Fibroblast of lung (primary cell): ENCODE results near the gene CFAP92. TPM values are rescaled to one million over a fixed set of nuclear protein-coding genes. Genes with fewer than 3 reads are reported as not detected.

Experiments used
- DNase-seq, 2 donors: peaks; one replicate each; pipeline versions ENCODE4 v3.0.0 to v3.0.0-alpha.2; 2010; ENCODE audit warnings: low read depth in 2 of 2
- H2AFZ ChIP-seq: 2 replicates; pipeline ENCODE4 v1.5.1; 2012; ENCODE audit warnings: low read length, control low read depth, inconsistent platforms
- H3K27ac ChIP-seq: 2 replicates; pipeline ENCODE4 v1.5.1; 2011; ENCODE audit warnings: low read length, control low read depth; ENCODE audit not compliant: insufficient read depth
- H3K27me3 ChIP-seq: 2 replicates; pipeline ENCODE4 v1.5.1; 2011; ENCODE audit warnings: mild to moderate bottlenecking, low read length; ENCODE audit not compliant: control insufficient read depth, insufficient read depth
- H3K36me3 ChIP-seq: 2 replicates; pipeline ENCODE4 v1.5.1; 2011; ENCODE audit warnings: low read length; ENCODE audit not compliant: control insufficient read depth, insufficient read depth
- H3K4me1 ChIP-seq: 2 replicates; pipeline ENCODE4 v1.5.1; 2011; ENCODE audit warnings: low read length; ENCODE audit not compliant: control insufficient read depth, insufficient read depth; ENCODE audit errors: extremely low read depth
- H3K4me2 ChIP-seq: 2 replicates; pipeline ENCODE4 v1.5.1; 2011; ENCODE audit warnings: low read length, control low read depth; ENCODE audit not compliant: insufficient read depth; ENCODE audit errors: extremely low read depth
- H3K4me3 ChIP-seq, 4 experiments: fragments of 200-600 bp in 1 of 4; sonication (generic) in 1 of 4; replicated peaks in 1 of 4; 2 replicates each; pipeline ENCODE4 v1.5.1; 2011 to 2016; ENCODE audit warnings: low read length in 4 of 4, low read depth in 3 of 4, mild to moderate bottlenecking in 3 of 4, control low read depth in 2 of 4, inconsistent platforms in 1 of 4, mixed read lengths in 1 of 4; ENCODE audit not compliant: insufficient read depth in 1 of 4; ENCODE audit errors: control extremely low read depth in 1 of 4
- H3K79me2 ChIP-seq: 2 replicates; pipeline ENCODE4 v1.5.1; 2012; ENCODE audit warnings: mild to moderate bottlenecking, low read length, inconsistent platforms; ENCODE audit not compliant: control insufficient read depth, insufficient read depth
- H3K9ac ChIP-seq: 2 replicates; pipeline ENCODE4 v1.5.1; 2011; ENCODE audit warnings: mild to moderate bottlenecking, low read length, control low read depth; ENCODE audit not compliant: insufficient read depth
- H3K9me3 ChIP-seq: 2 replicates; pipeline ENCODE4 v1.5.1; 2012; ENCODE audit warnings: low read depth, low read length; ENCODE audit not compliant: control insufficient read depth, insufficient read depth
- H4K20me1 ChIP-seq: 2 replicates; pipeline ENCODE4 v1.5.1; 2011; ENCODE audit warnings: low read length; ENCODE audit not compliant: control insufficient read depth, insufficient read depth; ENCODE audit errors: extremely low read depth
- CTCF ChIP-seq, 2 donors: IDR thresholded peaks in 1 of 2; conservative IDR thresholded peaks in 1 of 2; 1 replicate in 1 of 2; 2 replicates in 1 of 2; pipeline ENCODE4 v1.5.1; 2011 to 2012; ENCODE audit warnings: low read length in 2 of 2, control low read depth in 1 of 2, inconsistent platforms in 1 of 2, low read depth in 1 of 2, mild to moderate bottlenecking in 1 of 2
- EZH2 ChIP-seq: IDR thresholded peaks from 2 replicates; pipeline ENCODE4 v1.5.1; 2012; ENCODE audit warnings: low read length, control low read depth, mild to moderate bottlenecking; ENCODE audit errors: missing control alignments
- polyA plus RNA-seq, 2 donors: library from polyadenylated mRNA; depleted of rRNA in 1 of 2; stranded (reverse) in 1 of 2; unstranded in 1 of 2; fragments of >200 nt; gene quantifications; 2 replicates each; pipeline ENCODE4 v1.2.1, GENCODE V29; 2011 to 2012; ENCODE audit warnings: missing spikeins in 1 of 2
- total RNA-seq: library from RNA; depleted of rRNA; stranded (reverse); fragments of >200 nt; gene quantifications from 2 replicates; pipeline ENCODE4 v1.2.1, GENCODE V29; 2014

CFAP92 gene
- total and polyA plus RNA-seq, 2 donors (not counting 1 experiment from before 2014, with no cell fraction given): 0.07 TPM; not detected in 1

DNA sequence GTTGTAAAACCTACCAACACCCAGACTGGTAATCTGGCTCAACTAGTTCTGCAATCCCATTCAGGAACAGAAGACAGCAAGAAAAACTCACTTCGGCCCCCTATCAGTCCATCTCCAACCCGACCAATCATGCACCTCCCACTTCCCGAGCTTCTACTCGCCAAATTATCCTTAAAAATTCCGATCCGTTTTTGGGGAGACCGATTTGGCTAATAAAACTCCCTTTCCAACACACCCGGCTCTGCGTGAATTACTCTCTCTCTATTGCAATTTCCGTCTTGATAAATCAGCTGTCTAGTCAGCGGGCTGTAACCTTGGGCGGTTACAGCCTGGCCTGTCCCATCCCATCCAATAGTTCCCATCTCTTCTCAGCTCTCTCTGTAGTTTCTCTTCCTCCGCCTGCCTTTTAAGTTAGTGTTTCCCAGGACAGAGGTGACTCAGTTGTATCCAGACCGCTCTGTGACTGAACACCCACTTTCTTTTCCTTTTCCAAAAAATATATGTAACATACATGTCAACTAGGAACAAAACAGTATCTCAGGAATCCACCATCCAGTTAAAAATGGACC lies 115.2 kb downstream of the CFAP92 start:
- Histone ChIP-seq H4K20me1 (no peaks in the 10 kb centered on the region), H3K79me2 (peaks cover 42% of the 10 kb centered on the region), H3K27me3 (no peaks in the 10 kb centered on the region), H3K9ac (peak overlapping the region; percentile 93), H3K4me3 (peak overlapping the region; percentile 76 to 91 (median 87)), H3K27ac (peak overlapping the region; percentile 99), H3K4me2 (peak overlapping the region; percentile 100), H2AFZ (peak overlapping the region; percentile 77), H3K4me1 (peaks cover 6% of the 10 kb centered on the region), H3K36me3 (peaks cover 2% of the 10 kb centered on the region), H3K9me3 (no peaks in the 10 kb centered on the region)
- DNase-seq: peak; percentile 67 to 72
- TF ChIP-seq CTCF (conservative IDR thresholded peaks at IDR 0.05 in 1 of 2, IDR thresholded peaks at IDR 0.05 in 1 of 2; ENCODE audit: low read depth in 1 of 2, low read length in 2 of 2): no peak
- no peak for TF ChIP-seq EZH2

DNA sequence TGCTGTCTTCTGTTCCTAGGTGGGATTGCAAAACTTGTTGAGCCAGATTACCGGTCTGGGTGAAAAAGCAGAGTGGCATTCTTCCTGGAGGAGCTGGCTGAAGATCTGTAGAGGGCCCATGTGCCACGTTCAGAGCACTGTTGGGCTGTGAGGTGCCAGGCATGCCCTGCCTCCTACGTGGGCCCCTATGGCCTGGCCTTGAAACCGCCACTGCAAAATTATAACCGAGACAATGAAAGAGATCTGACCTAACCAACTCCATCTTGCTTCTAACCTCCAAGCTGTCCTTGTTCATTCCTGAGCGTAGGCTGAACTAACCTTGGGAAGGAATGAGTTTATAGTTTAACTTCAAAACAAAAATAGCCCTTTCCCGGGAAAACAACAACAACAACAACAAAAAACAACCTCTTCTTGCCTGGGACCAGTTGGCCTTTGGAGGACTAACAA lies 115.8 kb downstream of the CFAP92 start:
- no peaks in the 10 kb centered on the region for H3K9me3 ChIP-seq
- H3K27ac ChIP-seq: peak overlapping the region; percentile 99
- peak overlapping the region; percentile 76 to 91 (median 87) for H3K4me3 ChIP-seq
- H2AFZ ChIP-seq: no peak overlapping the region
- H4K20me1 ChIP-seq: no peaks in the 10 kb centered on the region
- H3K36me3 ChIP-seq: peaks cover 2% of the 10 kb centered on the region
- peaks cover 6% of the 10 kb centered on the region for H3K4me1 ChIP-seq
- no peaks in the 10 kb centered on the region for H3K27me3 ChIP-seq
- peak overlapping the region; percentile 100 for H3K4me2 ChIP-seq
- DNase-seq: no peak
- peaks cover 39% of the 10 kb centered on the region for H3K79me2 ChIP-seq
- TF ChIP-seq EZH2: no peak
- peak overlapping the region; percentile 93 for H3K9ac ChIP-seq

DNA sequence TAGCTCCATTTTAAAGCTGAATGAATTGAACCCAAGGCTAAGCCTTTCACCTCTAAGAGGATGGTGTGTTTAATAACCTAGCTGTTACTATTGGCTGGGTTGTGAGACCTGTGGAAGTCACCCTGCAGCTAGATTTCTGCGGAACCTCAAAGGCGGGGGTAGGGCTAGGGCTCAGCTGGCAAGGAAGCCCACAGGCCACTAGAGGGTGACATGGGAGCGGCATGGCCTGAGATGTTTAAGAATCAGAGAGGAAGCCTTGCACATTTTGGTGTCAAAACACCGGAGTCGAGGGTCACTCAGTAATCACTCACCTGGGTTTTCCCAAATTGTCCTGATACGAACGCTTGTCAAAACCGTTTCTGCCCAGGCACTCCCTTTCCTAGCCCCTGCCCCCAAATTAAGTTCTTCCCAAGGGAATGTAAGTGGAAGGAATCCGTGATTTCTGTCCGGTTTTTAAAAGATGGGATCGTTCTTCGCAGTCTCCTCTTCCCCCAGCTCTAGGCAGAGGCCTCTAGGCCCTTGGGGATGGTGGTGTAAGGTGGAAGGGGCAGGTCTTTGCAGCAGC lies 118.2 kb downstream of the CFAP92 start:
- Histone ChIP-seq H3K4me3 (no peak overlapping the region), H4K20me1 (no peaks in the 10 kb centered on the region), H3K9me3 (no peaks in the 10 kb centered on the region), H3K4me1 (peaks cover 6% of the 10 kb centered on the region), H3K4me2 (no peak overlapping the region), H3K9ac (no peak overlapping the region), H3K27ac (no peak overlapping the region), H2AFZ (peak overlapping the region; percentile 18), H3K27me3 (no peaks in the 10 kb centered on the region), H3K79me2 (peaks cover 16% of the 10 kb centered on the region), H3K36me3 (no peaks in the 10 kb centered on the region)
- no peak for TF ChIP-seq EZH2
- peak; percentile 21 to 53 for TF ChIP-seq CTCF (conservative IDR thresholded peaks at IDR 0.05 in 1 of 2, IDR thresholded peaks at IDR 0.05 in 1 of 2; ENCODE audit: low read depth in 1 of 2, low read length in 2 of 2)
- DNase-seq: peak; percentile 8 to 12
